ENCODE measurements around the gene METTL25.

The METTL25 gene

GRCh38 chr12:82436354-82436753 lies 78.0 kb downstream of the METTL25 start:
- no peak overlapping the region for H2AFZ ChIP-seq (ENCODE audit: low read depth, low read length, severe bottlenecking)
- no peaks in the 10 kb centered on the region for H3F3A ChIP-seq (ENCODE audit: insufficient read depth)
- H3K4me3 ChIP-seq (ENCODE audit: insufficient read depth, low read length, poor library complexity, severe bottlenecking) = no peak overlapping the region
- H3K36me3 ChIP-seq (ENCODE audit: low read length) = no peaks in the 10 kb centered on the region
- no peak overlapping the region for H3K27ac ChIP-seq (ENCODE audit: low read depth, low read length)
- no peak for TF ChIP-seq EZH2phosphoT487 (conservative IDR thresholded peaks at IDR 0.05; ENCODE audit: low read length)
- no peak for TF ChIP-seq CTCF (IDR thresholded peaks at IDR 0.05; ENCODE audit: insufficient read depth, low read length, poor library complexity, severe bottlenecking)
- H3K79me2 ChIP-seq (ENCODE audit: insufficient read depth, low read length) = no peaks in the 10 kb centered on the region
- H3K27me3 ChIP-seq (ENCODE audit: low read length) = no peaks in the 10 kb centered on the region
- no peaks in the 10 kb centered on the region for H3K9me2 ChIP-seq (replicated peaks; ENCODE audit: insufficient read depth, low read length)
- H3K9me3 ChIP-seq (ENCODE audit: insufficient read depth, low read length) = no peaks in the 10 kb centered on the region
- no peak overlapping the region for H3K9ac ChIP-seq (ENCODE audit: low read length)
- H4K20me1 ChIP-seq (ENCODE audit: low read depth, low read length) = no peaks in the 10 kb centered on the region
- H3K4me2 ChIP-seq (ENCODE audit: low read depth, low read length, poor library complexity, severe bottlenecking) = no peak overlapping the region

- Histone ChIP-seq H2AFZ (ENCODE audit: low read depth, low read length, severe bottlenecking) (no peak overlapping the region), H3K27me3 (ENCODE audit: low read length) (no peaks in the 10 kb centered on the region), H3K27ac (ENCODE audit: low read depth, low read length) (no peak overlapping the region), H3F3A (ENCODE audit: insufficient read depth) (no peaks in the 10 kb centered on the region), H3K79me2 (ENCODE audit: insufficient read depth, low read length) (no peaks in the 10 kb centered on the region), H3K9ac (ENCODE audit: low read length) (no peak overlapping the region), H3K36me3 (ENCODE audit: low read length) (no peaks in the 10 kb centered on the region), H4K20me1 (ENCODE audit: low read depth, low read length) (no peaks in the 10 kb centered on the region), H3K9me2 (replicated peaks; ENCODE audit: insufficient read depth, low read length) (no peaks in the 10 kb centered on the region), H3K4me3 (ENCODE audit: insufficient read depth, low read length, poor library complexity, severe bottlenecking) (no peak overlapping the region), H3K4me2 (ENCODE audit: low read depth, low read length, poor library complexity, severe bottlenecking) (no peak overlapping the region), H3K9me3 (ENCODE audit: insufficient read depth, low read length) (no peaks in the 10 kb centered on the region)
- TF ChIP-seq CTCF (IDR thresholded peaks at IDR 0.05; ENCODE audit: insufficient read depth, low read length, poor library complexity, severe bottlenecking) = no peak
- TF ChIP-seq EZH2phosphoT487 (conservative IDR thresholded peaks at IDR 0.05; ENCODE audit: low read length) = no peak
These were observed 79.4 kb downstream of the METTL25 start for GRCh38 chr12:82437744-82438143.

GRCh38 chr12:82438356-82438755 lies 80.0 kb downstream of the METTL25 start:
- no peaks in the 10 kb centered on the region for H4K20me1 ChIP-seq (ENCODE audit: low read depth, low read length)
- H3F3A ChIP-seq (ENCODE audit: insufficient read depth) = no peaks in the 10 kb centered on the region
- no peaks in the 10 kb centered on the region for H3K9me3 ChIP-seq (ENCODE audit: insufficient read depth, low read length)
- no peaks in the 10 kb centered on the region for H3K27me3 ChIP-seq (ENCODE audit: low read length)
- H3K36me3 ChIP-seq (ENCODE audit: low read length) = no peaks in the 10 kb centered on the region
- no peaks in the 10 kb centered on the region for H3K9me2 ChIP-seq (replicated peaks; ENCODE audit: insufficient read depth, low read length)
- no peak for TF ChIP-seq EZH2phosphoT487 (conservative IDR thresholded peaks at IDR 0.05; ENCODE audit: low read length)
- H3K4me2 ChIP-seq (ENCODE audit: low read depth, low read length, poor library complexity, severe bottlenecking) = no peak overlapping the region
- H3K27ac ChIP-seq (ENCODE audit: low read depth, low read length) = no peak overlapping the region
- no peak overlapping the region for H3K9ac ChIP-seq (ENCODE audit: low read length)
- H2AFZ ChIP-seq (ENCODE audit: low read depth, low read length, severe bottlenecking) = no peak overlapping the region
- no peak overlapping the region for H3K4me3 ChIP-seq (ENCODE audit: insufficient read depth, low read length, poor library complexity, severe bottlenecking)
- no peaks in the 10 kb centered on the region for H3K79me2 ChIP-seq (ENCODE audit: insufficient read depth, low read length)

GRCh38 chr12:82440885-82441284 lies 82.6 kb downstream of the METTL25 start:
- TF ChIP-seq EZH2phosphoT487 (conservative IDR thresholded peaks at IDR 0.05; ENCODE audit: low read length) = no peak
- no peak for TF ChIP-seq CTCF (IDR thresholded peaks at IDR 0.05; ENCODE audit: insufficient read depth, low read length, poor library complexity, severe bottlenecking)
- Histone ChIP-seq H3K27ac (ENCODE audit: low read depth, low read length) (no peak overlapping the region), H3K4me3 (ENCODE audit: insufficient read depth, low read length, poor library complexity, severe bottlenecking) (no peak overlapping the region), H3F3A (ENCODE audit: insufficient read depth) (no peaks in the 10 kb centered on the region), H3K9me3 (ENCODE audit: insufficient read depth, low read length) (no peaks in the 10 kb centered on the region), H3K9me2 (replicated peaks; ENCODE audit: insufficient read depth, low read length) (no peaks in the 10 kb centered on the region), H3K79me2 (ENCODE audit: insufficient read depth, low read length) (no peaks in the 10 kb centered on the region), H2AFZ (ENCODE audit: low read depth, low read length, severe bottlenecking) (no peak overlapping the region), H3K4me2 (ENCODE audit: low read depth, low read length, poor library complexity, severe bottlenecking) (no peak overlapping the region), H3K27me3 (ENCODE audit: low read length) (no peaks in the 10 kb centered on the region), H3K9ac (ENCODE audit: low read length) (no peak overlapping the region), H4K20me1 (ENCODE audit: low read depth, low read length) (no peaks in the 10 kb centered on the region), H3K36me3 (ENCODE audit: low read length) (no peaks in the 10 kb centered on the region)
